RWPE2 (cell line): ENCODE results near the gene RB1.

Source experiments
- ATAC-seq: fragments of 200-7000 bp; cut with Tn5 transposase; 3 replicates; pipeline ENCODE4 v1.9.1; 2021; ENCODE audit warnings: low read depth
- DNase-seq: peaks from one replicate; pipeline ENCODE4 v3.0.0-alpha.2; 2020; ENCODE audit warnings: low spot score
- H3K27ac ChIP-seq: fragments of 450-650 bp; 2 replicates; pipeline ENCODE4 v1.5.1; 2017; ENCODE audit warnings: mild to moderate bottlenecking; ENCODE audit not compliant: poor library complexity, severe bottlenecking
- H3K27me3 ChIP-seq: fragments of 250-450 bp; sonication (Bioruptor Pico); 2 replicates; pipeline ENCODE4 v1.5.1; 2021; ENCODE audit warnings: mild to moderate bottlenecking, moderate library complexity; ENCODE audit not compliant: insufficient read depth, poor library complexity, severe bottlenecking
- H3K36me3 ChIP-seq: fragments of 250-450 bp; sonication (Bioruptor Pico); 2 replicates; pipeline ENCODE4 v1.5.1; 2020; ENCODE audit warnings: low read depth, mild to moderate bottlenecking, moderate library complexity
- H3K4me1 ChIP-seq: fragments of 250-450 bp; sonication (Bioruptor Pico); 2 replicates; pipeline ENCODE4 v1.5.1; 2021; ENCODE audit warnings: mild to moderate bottlenecking, moderate library complexity; ENCODE audit not compliant: insufficient read depth, poor library complexity, severe bottlenecking
- H3K4me3 ChIP-seq: fragments of 250-450 bp; sonication (Bioruptor Pico); 2 replicates; pipeline ENCODE4 v1.5.1; 2021; ENCODE audit warnings: mild to moderate bottlenecking, moderate library complexity; ENCODE audit not compliant: severe bottlenecking
- H3K9me3 ChIP-seq: fragments of 250-450 bp; sonication (Bioruptor Pico); 2 replicates; pipeline ENCODE4 v1.5.1; 2021; ENCODE audit warnings: mild to moderate bottlenecking, moderate library complexity; ENCODE audit not compliant: severe bottlenecking
- CTCF ChIP-seq: fragments of 450-650 bp; IDR thresholded peaks from one replicate; pipeline ENCODE4 v1.5.1; 2017; ENCODE audit warnings: mild to moderate bottlenecking, moderate library complexity; ENCODE audit not compliant: poor library complexity, severe bottlenecking

The RB1 gene

GRCh38 chr13:48303359-48304142 is at the start of gene RB1:
Gene RB1, plus strand, starts transcription at chr13:48303751. Its CDS starts 162 bp downstream, at chr13:48303913.
- Histone ChIP-seq H3K27me3 (no peaks in the 10 kb centered on the region), H3K36me3 (peaks cover 18% of the 10 kb centered on the region), H3K9me3 (no peaks in the 10 kb centered on the region), H3K27ac (peak within 1 kb of the TSS; percentile 86), H3K4me3 (peak within 1 kb of the TSS; percentile 74), H3K4me1 (no peaks in the 10 kb centered on the region)
- peak; percentile 83 for ATAC-seq
- peak; percentile 90 for DNase-seq
- TF ChIP-seq CTCF: no peak

- ATAC-seq (no peak), DNase-seq (no peak)
- peaks cover 72% of the 10 kb centered on the region for H3K36me3 ChIP-seq
- no peaks in the 10 kb centered on the region for H3K4me1 ChIP-seq
- no peaks in the 10 kb centered on the region for H3K9me3 ChIP-seq
- no peak overlapping the region for H3K4me3 ChIP-seq
- H3K27ac ChIP-seq: no peak overlapping the region
- no peaks in the 10 kb centered on the region for H3K27me3 ChIP-seq
- TF ChIP-seq CTCF: no peak
These were observed 49.7 kb upstream of the RB1 start for GRCh38 chr13:48253849-48254248.

- ATAC-seq (no peak), DNase-seq (no peak)
- no peak overlapping the region for H3K27ac ChIP-seq
- no peaks in the 10 kb centered on the region for H3K27me3 ChIP-seq
- H3K4me3 ChIP-seq: no peak overlapping the region
- H3K4me1 ChIP-seq: no peaks in the 10 kb centered on the region
- no peaks in the 10 kb centered on the region for H3K9me3 ChIP-seq
- no peak for TF ChIP-seq CTCF
- H3K36me3 ChIP-seq: peaks cover 79% of the 10 kb centered on the region
These were observed 48.5 kb upstream of the RB1 start for GRCh38 chr13:48255090-48255489.

GRCh38 chr13:48255954-48256353 is 47.6 kb upstream of the RB1 start:
- no peaks in the 10 kb centered on the region for H3K9me3 ChIP-seq
- H3K36me3 ChIP-seq: peaks cover 85% of the 10 kb centered on the region
- no peaks in the 10 kb centered on the region for H3K4me1 ChIP-seq
- DNase-seq: no peak
- no peak for TF ChIP-seq CTCF
- H3K27ac ChIP-seq: no peak overlapping the region
- H3K4me3 ChIP-seq: no peak overlapping the region
- ATAC-seq: no peak
- no peaks in the 10 kb centered on the region for H3K27me3 ChIP-seq

- Histone ChIP-seq H3K4me3 (no peak overlapping the region), H3K9me3 (no peaks in the 10 kb centered on the region), H3K27me3 (no peaks in the 10 kb centered on the region), H3K36me3 (peaks cover 98% of the 10 kb centered on the region), H3K27ac (no peak overlapping the region), H3K4me1 (peaks cover 2% of the 10 kb centered on the region)
- no peak for TF ChIP-seq CTCF
- ATAC-seq: no peak
- no peak for DNase-seq
These were observed 45.5 kb upstream of the RB1 start for GRCh38 chr13:48258002-48258401.
